Muscle of leg (tissue), 11 donors: ENCODE measurements around the gene PPP1R14D. TPM values are rescaled to one million over a fixed set of nuclear protein-coding genes. Genes with fewer than 3 reads are reported as not detected.

ENCODE experiments used
- DNase-seq: peaks from one replicate; pipeline ENCODE4 v3.0.0; 2013
- H3K27ac ChIP-seq: one replicate; pipeline ENCODE4 v1.5.1; 2013; ENCODE audit warnings: mild to moderate bottlenecking, low read length, control low read depth
- H3K27me3 ChIP-seq: one replicate; pipeline ENCODE4 v1.6.1; 2013; ENCODE audit warnings: low read length; ENCODE audit not compliant: control insufficient read depth, insufficient read depth
- H3K36me3 ChIP-seq: one replicate; pipeline ENCODE4 v1.6.1; 2013; ENCODE audit warnings: low read length; ENCODE audit not compliant: control insufficient read depth, insufficient read depth
- H3K4me1 ChIP-seq: one replicate; pipeline ENCODE4 v1.6.1; 2013; ENCODE audit warnings: low read length; ENCODE audit not compliant: control insufficient read depth, insufficient read depth
- H3K4me3 ChIP-seq: one replicate; pipeline ENCODE4 v1.5.1; 2013; ENCODE audit warnings: low read length, control low read depth
- H3K9me3 ChIP-seq: replicated peaks from 2 replicates; pipeline ENCODE4 v1.6.1; 2013; ENCODE audit warnings: low read depth, low read length; ENCODE audit not compliant: control insufficient read depth
- WGBS: methylation state at CpG from one replicate; pipeline ENCODE4 v1.1.5; 2013; ENCODE audit warnings: missing lambda C conversion rate; ENCODE audit not compliant: insufficient coverage; 5-methylcytosine and 5-hydroxymethylcytosine counted together
- polyA plus RNA-seq, 8 donors: library from polyadenylated mRNA; unstranded; fragments of 120-200 nt; gene quantifications; one replicate each; pipeline versions ENCODE4 v1.2.1 to v1.2.3, GENCODE V29; 2013; ENCODE audit warnings: inconsistent platforms in 1 of 8, low replicate concordance in 1 of 8; ENCODE audit not compliant: insufficient read length in 8 of 8, insufficient read depth in 1 of 8
- total RNA-seq: library from RNA; stranded (reverse); fragments of 120-200 nt; gene quantifications from one replicate; pipeline ENCODE4 v1.2.4, GENCODE V29; 2013

PPP1R14D gene
- total and polyA plus RNA-seq, 9 donors = 0.22 to 0.23 TPM; not detected in 7

- DNase-seq = no peak
- Histone ChIP-seq H3K36me3 (no peaks in the 10 kb centered on the region), H3K4me3 (no peak overlapping the region), H3K27ac (no peak overlapping the region), H3K4me1 (peaks cover 12% of the 10 kb centered on the region), H3K9me3 (no peaks in the 10 kb centered on the region), H3K27me3 (peaks cover 35% of the 10 kb centered on the region)
- no CpG with 5 or more reads among the region's 2 CpGs for WGBS
Observed at GRCh38 chr15:40841741-40842140, 13.2 kb upstream of the PPP1R14D start.

DNA sequence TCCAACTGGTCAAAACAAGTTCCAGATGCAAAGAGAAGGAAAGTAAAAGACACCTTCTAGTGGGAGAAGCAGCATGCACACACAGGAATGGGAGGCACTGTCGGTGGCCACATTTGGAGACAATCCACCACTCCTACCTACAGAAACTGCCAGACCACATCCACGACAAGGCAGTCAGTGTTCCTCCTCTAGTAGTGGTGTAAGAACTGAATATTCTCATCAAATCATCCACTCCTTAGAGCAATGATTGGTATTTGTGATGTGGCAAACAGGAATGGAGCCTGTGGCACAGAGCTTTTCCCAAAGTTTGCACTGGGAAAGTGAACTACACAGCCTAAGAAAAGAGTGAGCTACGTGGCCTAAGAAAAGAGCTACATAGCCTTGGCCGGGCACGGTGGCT lies 10.2 kb upstream of the PPP1R14D start:
- Histone ChIP-seq H3K4me3 (no peak overlapping the region), H3K27me3 (peaks cover 10% of the 10 kb centered on the region), H3K4me1 (no peaks in the 10 kb centered on the region), H3K36me3 (no peaks in the 10 kb centered on the region), H3K9me3 (no peaks in the 10 kb centered on the region), H3K27ac (no peak overlapping the region)
- 77% methylated on average over 3 of the region's 5 CpGs for WGBS
- DNase-seq = no peak

- no peak overlapping the region for H3K4me3 ChIP-seq
- DNase-seq = no peak
- no CpG with 5 or more reads among the region's 1 CpG for WGBS
Observed at GRCh38 chr15:40836020-40836419, 7.5 kb upstream of the PPP1R14D start.

GRCh38 chr15:40832903-40833302 lies 4.4 kb upstream of the PPP1R14D start:
- no peak overlapping the region for H3K4me3 ChIP-seq
- no peaks in the 10 kb centered on the region for H3K36me3 ChIP-seq
- H3K9me3 ChIP-seq = no peaks in the 10 kb centered on the region
- no peaks in the 10 kb centered on the region for H3K4me1 ChIP-seq
- DNase-seq = no peak
- H3K27ac ChIP-seq = no peak overlapping the region
- peaks cover 4% of the 10 kb centered on the region for H3K27me3 ChIP-seq

More at GRCh38 chr15:40836020-40836419, 7.5 kb upstream of the PPP1R14D start:
- no peaks in the 10 kb centered on the region for H3K36me3 ChIP-seq
- no peaks in the 10 kb centered on the region for H3K4me1 ChIP-seq
- H3K27me3 ChIP-seq = no peaks in the 10 kb centered on the region
- H3K9me3 ChIP-seq = no peaks in the 10 kb centered on the region
- H3K27ac ChIP-seq = no peak overlapping the region

DNA sequence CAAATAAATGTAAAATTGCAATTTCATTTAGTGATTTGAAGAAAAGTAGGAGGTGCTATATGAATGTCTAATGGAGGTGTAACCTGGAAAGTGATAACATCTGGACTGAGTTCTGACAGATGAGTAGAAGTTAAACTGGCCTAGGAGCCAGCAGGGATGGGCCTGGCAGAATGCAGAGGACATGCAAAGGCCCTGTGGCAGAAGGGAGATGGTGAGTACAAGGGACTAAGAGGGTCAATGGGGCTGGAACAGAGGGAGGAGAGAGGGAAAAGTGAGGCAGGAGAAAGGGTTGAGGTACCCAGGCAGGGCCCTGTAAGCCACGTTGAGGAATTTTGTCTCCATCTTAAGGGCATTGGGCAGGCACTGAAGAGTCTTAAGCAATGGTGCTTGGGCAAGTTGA lies 3.4 kb upstream of the PPP1R14D start:
- no peak for DNase-seq
- H3K4me1 ChIP-seq = no peaks in the 10 kb centered on the region
- no peaks in the 10 kb centered on the region for H3K9me3 ChIP-seq
- no peak overlapping the region for H3K4me3 ChIP-seq
- no peaks in the 10 kb centered on the region for H3K36me3 ChIP-seq
- 33% methylated on average over 1 of the region's 1 CpG for WGBS
- peaks cover 4% of the 10 kb centered on the region for H3K27me3 ChIP-seq
- H3K27ac ChIP-seq = no peak overlapping the region

GRCh38 chr15:40830884-40831283 lies 2.4 kb upstream of the PPP1R14D start:
- no peaks in the 10 kb centered on the region for H3K4me1 ChIP-seq
- no peak overlapping the region for H3K27ac ChIP-seq
- no peak for DNase-seq
- WGBS = no CpG with 5 or more reads among the region's 2 CpGs
- H3K4me3 ChIP-seq = no peak overlapping the region
- H3K27me3 ChIP-seq = peaks cover 4% of the 10 kb centered on the region
- H3K9me3 ChIP-seq = no peaks in the 10 kb centered on the region
- H3K36me3 ChIP-seq = no peaks in the 10 kb centered on the region

- Histone ChIP-seq H3K36me3 (no peaks in the 10 kb centered on the region), H3K27me3 (peaks cover 4% of the 10 kb centered on the region), H3K27ac (no peak overlapping the region), H3K9me3 (no peaks in the 10 kb centered on the region), H3K4me3 (no peak overlapping the region), H3K4me1 (no peaks in the 10 kb centered on the region)
- WGBS = 80% methylated on average over 5 of the region's 7 CpGs
- no peak for DNase-seq
Observed at GRCh38 chr15:40829115-40829514, 607 bp upstream of the PPP1R14D start.

- WGBS = no CpG with 5 or more reads among the region's 4 CpGs
- no peaks in the 10 kb centered on the region for H3K36me3 ChIP-seq
Observed at GRCh38 chr15:40826423-40827075, 2.0 kb downstream of the PPP1R14D start.

GRCh38 chr15:40825661-40826422 lies 2.7 kb downstream of the PPP1R14D start:
- peaks cover 4% of the 10 kb centered on the region for H3K27me3 ChIP-seq
- H3K36me3 ChIP-seq = no peaks in the 10 kb centered on the region
- H3K4me1 ChIP-seq = no peaks in the 10 kb centered on the region
- WGBS = 60% methylated on average over 1 of the region's 5 CpGs
- no peak overlapping the region for H3K4me3 ChIP-seq
- no peak overlapping the region for H3K27ac ChIP-seq
- no peaks in the 10 kb centered on the region for H3K9me3 ChIP-seq
- DNase-seq = no peak

More at GRCh38 chr15:40826423-40827075, 2.0 kb downstream of the PPP1R14D start:
- no peak for DNase-seq
- no peak overlapping the region for H3K4me3 ChIP-seq
- H3K27me3 ChIP-seq = peaks cover 4% of the 10 kb centered on the region
- no peak overlapping the region for H3K27ac ChIP-seq
- H3K4me1 ChIP-seq = no peaks in the 10 kb centered on the region
- H3K9me3 ChIP-seq = no peaks in the 10 kb centered on the region

DNA sequence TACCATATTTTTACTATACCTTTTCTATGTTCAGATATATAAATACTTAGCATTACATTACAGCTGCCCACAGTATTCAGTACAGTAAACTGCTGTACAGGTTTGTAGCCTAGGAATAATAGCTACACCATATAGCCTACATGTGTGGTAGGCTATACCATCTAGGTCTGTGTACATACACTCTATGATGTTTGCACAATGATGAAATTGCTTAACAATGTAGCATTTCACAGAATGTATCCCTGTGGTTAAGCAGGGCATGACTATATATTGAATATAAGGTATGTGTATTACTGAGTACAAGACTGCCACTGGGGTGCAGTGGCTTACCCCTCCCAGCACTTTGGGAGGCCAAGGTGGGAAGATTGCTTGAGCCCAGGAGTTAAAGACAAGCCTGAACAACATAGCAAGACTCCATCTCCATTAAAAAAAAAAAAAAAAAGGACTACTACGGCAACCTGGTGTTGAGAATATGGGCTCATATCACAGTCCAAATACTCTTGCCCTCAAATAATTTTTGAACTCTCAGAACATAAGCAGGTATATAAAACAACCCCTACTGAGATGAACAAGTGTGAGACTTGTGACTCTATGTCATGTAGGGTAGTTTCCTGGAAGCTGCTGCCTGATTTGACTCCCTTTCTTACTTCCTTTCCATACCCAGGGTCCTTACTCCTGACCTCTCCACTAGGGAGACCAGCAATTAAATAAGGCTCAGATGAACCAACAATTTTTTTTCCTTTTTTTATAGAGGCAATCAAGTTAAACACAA lies 4.8 kb downstream of the PPP1R14D start:
- peaks cover 1% of the 10 kb centered on the region for H3K27me3 ChIP-seq
- no peak overlapping the region for H3K27ac ChIP-seq
- DNase-seq = no peak
- WGBS = no CpG with 5 or more reads among the region's 1 CpG
- H3K9me3 ChIP-seq = no peaks in the 10 kb centered on the region
- H3K36me3 ChIP-seq = no peaks in the 10 kb centered on the region
- H3K4me1 ChIP-seq = no peaks in the 10 kb centered on the region
- H3K4me3 ChIP-seq = no peak overlapping the region
